COLO668 (cell line): ENCODE results near the gene ANKRD34A.
A peak's percentile ranks its signal among the peaks of the same experiment; 100 is the strongest.
"Not testable (repeated sequence)": the region's sequence is repeated elsewhere in the genome, so short reads cannot be mapped to it uniquely, and the experiment has no call there.

ENCODE experiments used
- DNase-seq: peaks from one replicate; lab custom pipeline; 2025; ENCODE audit not compliant: unreplicated experiment; lab: John Stamatoyannopoulos, UW

Gene ANKRD34A

GRCh38 chr1:145949219-145949618 is 15.2 kb downstream of the ANKRD34A start:
- DNase-seq, result no peak

- no peak for DNase-seq
Measured at GRCh38 chr1:145947551-145947950, 16.8 kb downstream of the ANKRD34A start.

- no peak for DNase-seq
Measured at GRCh38 chr1:145946477-145946986, 17.8 kb downstream of the ANKRD34A start.

- DNase-seq, result no peak
Measured at GRCh38 chr1:145944532-145944931, 19.8 kb downstream of the ANKRD34A start.

- no peak for DNase-seq
Measured at GRCh38 chr1:145942871-145943270, 21.5 kb downstream of the ANKRD34A start.

GRCh38 chr1:145942405-145942804 is 22.0 kb downstream of the ANKRD34A start:
- DNase-seq, result no peak

- DNase-seq, result no peak
Measured at GRCh38 chr1:145937436-145937835, 26.9 kb downstream of the ANKRD34A start.

GRCh38 chr1:145936247-145936646 is 28.1 kb downstream of the ANKRD34A start:
- DNase-seq, result no peak

GRCh38 chr1:145935708-145936107 is 28.7 kb downstream of the ANKRD34A start:
- no peak for DNase-seq

GRCh38 chr1:145932522-145933009 is 31.8 kb downstream of the ANKRD34A start:
- not testable (repeated sequence) for DNase-seq

GRCh38 chr1:145927916-145928643 is 36.3 kb downstream of the ANKRD34A start:
- peak; percentile 23 for DNase-seq

GRCh38 chr1:145927063-145927886 is 37.1 kb downstream of the ANKRD34A start, which contains the start of gene RBM8A:
Gene RBM8A, minus strand, starts transcription at chr1:145927484. Its CDS starts 58 bp downstream, at chr1:145927426.
- peak; percentile 96 for DNase-seq

- DNase-seq, result no peak
Measured at GRCh38 chr1:145926686-145927062, 37.7 kb downstream of the ANKRD34A start.

- no peak for DNase-seq
Measured at GRCh38 chr1:145922266-145922665, 42.1 kb downstream of the ANKRD34A start.

- not testable (repeated sequence) for DNase-seq
Measured at GRCh38 chr1:145920297-145920696, 44.1 kb downstream of the ANKRD34A start.

- DNase-seq, result peak; percentile 59
Measured at GRCh38 chr1:145918992-145919939, 45.1 kb downstream of the ANKRD34A start.

GRCh38 chr1:145918144-145918991 is 46.0 kb downstream of the ANKRD34A start, which contains the start of gene PEX11B:
Gene PEX11B, minus strand, starts transcription at chr1:145918717. Its CDS starts 29 bp downstream, at chr1:145918688.
- peak; percentile 91 for DNase-seq

- no peak for DNase-seq
Measured at GRCh38 chr1:145917595-145917994, 46.8 kb downstream of the ANKRD34A start.

GRCh38 chr1:145916745-145917144 is 47.6 kb downstream of the ANKRD34A start:
- no peak for DNase-seq
